RPMI8226 (cell line): ENCODE data around the gene NUP214.
A peak's percentile ranks its signal among the peaks of the same experiment; 100 is the strongest.
"Not testable (repeated sequence)": the region's sequence is repeated elsewhere in the genome, so short reads cannot be mapped to it uniquely, and the experiment has no call there.

ENCODE experiments used
- DNase-seq: peaks from one replicate; pipeline ENCODE4 v3.0.0-alpha.2; 2015

NUP214 gene

GRCh38 chr9:131167146-131167692, 41.8 kb downstream of the NUP214 start:
- DNase-seq, result no peak

- no peak for DNase-seq
These were observed 42.5 kb downstream of the NUP214 start for GRCh38 chr9:131167936-131168335.

- no peak for DNase-seq
These were observed 44.3 kb downstream of the NUP214 start for GRCh38 chr9:131169563-131170240.

GRCh38 chr9:131173995-131174394, 48.6 kb downstream of the NUP214 start:
- no peak for DNase-seq

GRCh38 chr9:131174681-131175239, 49.4 kb downstream of the NUP214 start:
- DNase-seq, result no peak

GRCh38 chr9:131177898-131178297, 52.5 kb downstream of the NUP214 start:
- DNase-seq, result no peak

GRCh38 chr9:131178382-131178781, 53.0 kb downstream of the NUP214 start:
- DNase-seq, result peak; percentile 74

GRCh38 chr9:131178926-131179325, 53.5 kb downstream of the NUP214 start:
- no peak for DNase-seq

- DNase-seq, result no peak
These were observed 54.3 kb downstream of the NUP214 start for GRCh38 chr9:131179561-131180219.

GRCh38 chr9:131180454-131180853, 55.1 kb downstream of the NUP214 start:
- DNase-seq, result no peak

GRCh38 chr9:131181091-131181681, 55.8 kb downstream of the NUP214 start:
- DNase-seq, result no peak

GRCh38 chr9:131185924-131186323, 60.5 kb downstream of the NUP214 start:
- DNase-seq, result no peak

- DNase-seq, result no peak
These were observed 61.2 kb downstream of the NUP214 start for GRCh38 chr9:131186622-131187021.

- DNase-seq, result no peak
These were observed 62.6 kb downstream of the NUP214 start for GRCh38 chr9:131187957-131188356.

- no peak for DNase-seq
These were observed 63.6 kb downstream of the NUP214 start for GRCh38 chr9:131188976-131189375.

GRCh38 chr9:131190191-131190590, 64.8 kb downstream of the NUP214 start:
- DNase-seq, result no peak

GRCh38 chr9:131191032-131191431, 65.6 kb downstream of the NUP214 start:
- DNase-seq, result not testable (repeated sequence)

GRCh38 chr9:131191857-131192256, 66.5 kb downstream of the NUP214 start:
- no peak for DNase-seq

GRCh38 chr9:131193051-131193450, 67.7 kb downstream of the NUP214 start:
- no peak for DNase-seq

GRCh38 chr9:131194762-131195161, 69.4 kb downstream of the NUP214 start:
- DNase-seq, result no peak

- DNase-seq, result peak; percentile 27
These were observed 72.0 kb downstream of the NUP214 start for GRCh38 chr9:131197160-131197911.

- no peak for DNase-seq
These were observed 72.8 kb downstream of the NUP214 start for GRCh38 chr9:131198041-131198715.
